ENCODE data around the gene PPARG. TPM values are rescaled to one million over a fixed set of nuclear protein-coding genes. Genes with fewer than 3 reads are reported as not detected.

The PPARG gene
- total RNA-seq, 6 donors from 2014 or later = 39.8 to 93.9 (median 52.7) TPM

- Histone ChIP-seq H3K4me3 (no peak overlapping the region), H3K27ac (no peak overlapping the region), H3K36me3 (no peaks in the 10 kb centered on the region), H3K4me1 (peaks cover 0 to 7% (median 0%) of the 10 kb centered on the region in 4 donors), H3K9me3 (no peaks in the 10 kb centered on the region), H3K27me3 (no peaks in the 10 kb centered on the region)
- DNase-seq (no peak), ATAC-seq (ENCODE audit: low FRiP score in 2 of 2) (no peak)
- 75 to 83% methylated on average over 11 of the region's 11 CpGs for WGBS, 2 donors
- TF ChIP-seq POLR2AphosphoS5 (IDR thresholded peaks at IDR 0.05) (no peak), CTCF (IDR thresholded peaks at IDR 0.05) (no peak), EP300 (IDR thresholded peaks at IDR 0.05) (no peak), POLR2A (IDR thresholded peaks at IDR 0.05) (no peak)
These were observed 182.4 kb downstream of the PPARG start for GRCh38 chr3:12471241-12471640.

- Histone ChIP-seq H3K4me3 (no peak overlapping the region), H3K36me3 (no peaks in the 10 kb centered on the region), H3K27ac (no peak overlapping the region), H3K27me3 (no peaks in the 10 kb centered on the region), H3K9me3 (no peaks in the 10 kb centered on the region), H3K4me1 (peaks cover 0 to 13% (median 0%) of the 10 kb centered on the region in 4 donors)
- DNase-seq = no peak
- no peak for ATAC-seq (ENCODE audit: low FRiP score in 2 of 2)
- WGBS, 2 donors = 84 to 89% methylated on average over 11 of the region's 11 CpGs
- TF ChIP-seq POLR2A (IDR thresholded peaks at IDR 0.05) = no peak
- TF ChIP-seq EP300 (IDR thresholded peaks at IDR 0.05) = no peak
- TF ChIP-seq CTCF (IDR thresholded peaks at IDR 0.05) = no peak
These were observed 183.2 kb downstream of the PPARG start for GRCh38 chr3:12472000-12472610.

- Histone ChIP-seq H3K4me1 (peaks cover 0 to 13% (median 0%) of the 10 kb centered on the region in 4 donors), H3K9me3 (no peaks in the 10 kb centered on the region), H3K27me3 (no peaks in the 10 kb centered on the region), H3K27ac (no peak overlapping the region), H3K36me3 (no peaks in the 10 kb centered on the region), H3K4me3 (no peak overlapping the region)
- no peak for DNase-seq
- TF ChIP-seq CTCF (IDR thresholded peaks at IDR 0.05) (no peak), POLR2A (IDR thresholded peaks at IDR 0.05) (no peak), POLR2AphosphoS5 (IDR thresholded peaks at IDR 0.05) (no peak), EP300 (IDR thresholded peaks at IDR 0.05) (no peak)
- ATAC-seq (ENCODE audit: low FRiP score in 2 of 2) = no peak
- 79 to 92% methylated on average over 5 of the region's 5 CpGs for WGBS, 2 donors
These were observed 183.9 kb downstream of the PPARG start for GRCh38 chr3:12472796-12473195.

GRCh38 chr3:12473511-12473910 is 184.6 kb downstream of the PPARG start:
- no peak overlapping the region for H3K4me3 ChIP-seq
- no peaks in the 10 kb centered on the region for H3K27me3 ChIP-seq
- H3K4me1 ChIP-seq = peaks cover 0 to 13% (median 0%) of the 10 kb centered on the region in 4 donors
- TF ChIP-seq POLR2A (IDR thresholded peaks at IDR 0.05) (no peak), POLR2AphosphoS5 (IDR thresholded peaks at IDR 0.05) (no peak), EP300 (IDR thresholded peaks at IDR 0.05) (no peak), CTCF (IDR thresholded peaks at IDR 0.05) (no peak)
- no peaks in the 10 kb centered on the region for H3K9me3 ChIP-seq
- WGBS, 2 donors = 88 to 90% methylated on average over 9 of the region's 9 CpGs
- no peak for DNase-seq
- H3K27ac ChIP-seq = no peak overlapping the region
- no peaks in the 10 kb centered on the region for H3K36me3 ChIP-seq
- no peak for ATAC-seq (ENCODE audit: low FRiP score in 2 of 2)

All from upper lobe of left lung (tissue), 6 donors.